Measurements from ENCODE around the gene RIT2.

The RIT2 gene

DNA sequence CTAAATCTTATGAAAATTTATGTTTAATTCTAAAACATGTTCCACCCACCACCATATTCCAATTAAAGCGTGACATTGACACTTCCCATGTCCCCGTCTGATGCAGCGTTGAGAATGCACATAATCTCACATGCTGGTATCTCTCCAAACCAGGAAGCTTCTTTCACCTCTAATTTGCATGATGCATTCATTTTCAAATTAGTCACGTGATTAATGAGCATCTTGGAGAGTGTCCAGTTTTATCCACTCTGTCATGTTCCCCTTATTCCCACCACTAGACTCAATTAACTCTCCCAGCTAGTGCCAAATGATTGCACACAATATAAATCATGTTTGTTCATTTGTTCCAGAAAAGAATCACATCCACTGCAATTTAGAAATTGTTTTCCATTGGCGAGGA lies 105.8 kb downstream of the RIT2 start:
- DNase-seq, result no peak

DNA sequence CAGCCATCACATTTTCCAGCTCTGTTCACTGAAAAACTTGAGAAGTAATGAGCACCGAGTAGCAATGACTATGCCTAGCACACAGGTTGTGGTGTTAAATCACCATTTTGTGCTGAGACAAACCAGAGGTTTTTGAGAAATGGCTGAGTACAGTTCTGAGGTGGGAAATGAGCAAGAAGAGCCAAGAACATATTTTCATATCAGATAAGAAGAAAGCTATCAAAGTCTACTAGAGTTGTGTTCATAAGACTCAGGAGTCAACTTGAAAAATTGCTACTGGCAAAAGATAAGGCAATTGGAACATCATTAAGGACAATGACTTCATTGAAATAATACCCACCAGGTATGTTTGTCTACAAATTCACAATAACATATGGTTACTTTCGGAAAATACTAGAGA lies 108.1 kb downstream of the RIT2 start:
- DNase-seq, result no peak

GRCh38 chr18:43004421-43004820 lies 111.1 kb downstream of the RIT2 start:
- no peak for DNase-seq

GRCh38 chr18:43001821-43002220 lies 113.7 kb downstream of the RIT2 start:
- DNase-seq, result no peak

- DNase-seq, result no peak
Measured at GRCh38 chr18:42996824-42997223, 118.7 kb downstream of the RIT2 start.

DNA sequence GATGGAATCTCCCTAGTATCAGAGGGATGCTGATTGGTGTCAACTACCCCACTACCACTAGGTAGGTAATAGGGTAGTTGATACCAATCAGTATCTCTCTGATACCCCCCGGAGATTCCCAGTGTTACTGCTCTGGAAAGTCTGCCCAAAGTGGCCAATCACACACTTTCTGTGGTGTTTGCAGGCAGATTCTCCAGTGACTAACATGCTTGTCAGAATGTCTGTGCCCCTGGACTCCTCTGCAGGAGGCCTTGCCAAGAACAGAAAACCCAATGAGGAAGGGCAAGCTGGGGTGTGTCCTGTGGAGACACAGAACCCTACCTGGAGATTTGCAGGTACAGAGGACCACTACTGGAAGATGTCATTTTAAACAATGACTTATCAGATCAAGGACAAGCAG lies 135.1 kb downstream of the RIT2 start:
- DNase-seq, result no peak

- DNase-seq, result no peak
Measured at GRCh38 chr18:42977982-42978637, 137.4 kb downstream of the RIT2 start.

DNA sequence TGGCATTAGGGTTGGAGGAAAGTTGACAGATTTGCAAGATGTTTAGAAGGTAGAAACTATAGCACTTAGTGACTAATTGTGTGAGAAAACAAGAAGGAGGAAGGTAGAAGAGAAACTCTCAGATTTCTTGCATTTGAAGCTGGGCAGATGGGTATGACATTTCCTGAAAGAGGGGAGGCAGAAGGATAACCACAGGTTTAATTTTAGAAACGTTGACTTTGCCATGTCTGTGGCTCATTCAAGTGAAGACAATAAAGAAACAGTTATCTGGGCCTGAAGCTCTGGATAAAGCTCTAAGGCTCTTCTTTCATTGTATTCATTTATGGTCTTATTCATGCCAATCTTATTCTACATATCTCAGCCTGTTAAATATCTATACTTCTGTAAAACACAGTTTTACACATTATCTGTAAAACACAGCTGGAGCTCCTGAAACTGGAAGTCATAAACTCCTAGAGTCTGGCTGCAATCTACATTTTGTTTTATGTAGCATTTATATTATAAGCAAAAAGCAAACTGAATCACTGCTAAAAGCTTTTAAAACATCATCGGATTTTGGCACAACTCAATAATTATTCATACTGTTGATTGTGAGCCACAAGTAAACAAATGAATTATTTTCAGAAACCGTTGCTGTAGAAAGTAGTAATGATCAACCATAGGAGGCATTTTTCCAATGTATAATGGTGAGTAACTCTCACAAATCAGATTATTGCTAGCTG lies 138.5 kb downstream of the RIT2 start:
- DNase-seq, result no peak

DNA sequence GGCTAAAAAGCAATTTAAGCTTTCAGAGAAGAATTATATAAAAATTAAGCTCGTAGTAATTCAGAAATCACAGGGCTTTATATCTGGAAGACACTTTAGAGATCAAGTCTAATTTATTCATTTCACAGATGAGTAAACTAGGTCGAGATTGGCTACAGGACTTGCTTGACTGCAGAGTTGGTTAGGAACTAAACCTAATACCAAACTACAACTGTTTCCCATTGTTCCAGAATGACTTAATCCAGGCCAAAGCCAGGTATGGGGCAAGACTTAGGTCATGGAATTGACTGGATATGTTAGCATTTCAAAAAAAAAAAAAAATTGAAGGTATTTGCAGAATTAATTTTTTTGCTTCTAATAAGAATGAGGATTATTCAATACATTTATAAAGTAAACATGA lies 146.1 kb downstream of the RIT2 start:
- DNase-seq, result no peak

DNA sequence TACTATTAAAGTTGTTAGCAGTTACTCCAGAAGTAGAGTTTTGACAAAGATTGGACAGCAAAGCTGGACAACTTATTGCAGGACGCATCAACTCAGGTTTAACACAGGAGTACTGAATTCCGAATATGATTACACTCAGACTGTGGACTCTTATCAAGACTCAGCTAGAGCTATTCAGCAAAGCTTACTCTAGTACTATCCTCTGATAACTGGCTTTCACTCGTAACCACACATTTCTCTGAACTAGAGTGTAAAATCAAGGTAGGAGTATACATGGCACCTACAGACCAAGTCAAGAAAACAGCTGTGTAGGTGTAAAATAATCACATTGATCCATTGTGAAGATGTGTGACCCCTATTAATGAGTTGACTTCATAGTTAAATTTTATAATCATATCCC lies 154.2 kb downstream of the RIT2 start:
- no peak for DNase-seq

DNA sequence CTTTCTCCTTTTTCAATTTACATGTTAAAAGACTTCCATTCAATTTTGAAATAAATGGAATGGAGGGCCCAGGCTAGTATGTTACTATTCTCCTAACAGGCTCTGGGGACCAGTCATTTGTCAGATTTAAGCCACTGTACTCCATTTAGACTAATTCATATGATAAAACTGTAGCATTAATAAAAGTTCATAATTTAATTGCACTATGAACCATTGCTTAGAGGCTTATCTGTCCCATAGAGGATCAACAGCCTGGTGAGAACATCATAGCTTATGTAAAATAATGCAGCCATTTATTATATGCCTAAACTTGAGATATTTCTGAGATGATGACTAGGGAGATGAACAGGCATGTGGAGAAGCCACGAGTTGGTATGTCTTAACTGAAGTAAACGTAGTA lies 156.0 kb downstream of the RIT2 start:
- no peak for DNase-seq

DNA sequence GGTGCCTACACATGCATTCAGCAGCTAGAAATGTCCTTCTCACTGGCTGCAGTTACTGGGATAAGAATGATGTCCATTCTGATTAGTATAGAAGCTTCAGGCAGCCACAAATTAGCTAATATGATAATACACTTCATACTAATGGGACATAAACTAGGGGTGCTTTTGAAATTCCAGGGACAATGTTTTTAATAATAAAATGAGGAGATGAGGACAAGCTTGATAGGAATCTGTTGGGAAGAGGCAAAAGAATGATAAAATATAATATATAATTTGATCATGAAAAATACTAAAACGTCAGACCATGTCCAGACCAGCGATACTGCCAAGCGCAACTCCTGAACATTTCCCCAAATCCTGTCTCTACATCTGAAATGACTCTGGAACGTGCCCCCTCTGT lies 157.1 kb downstream of the RIT2 start:
- no peak for DNase-seq

DNA sequence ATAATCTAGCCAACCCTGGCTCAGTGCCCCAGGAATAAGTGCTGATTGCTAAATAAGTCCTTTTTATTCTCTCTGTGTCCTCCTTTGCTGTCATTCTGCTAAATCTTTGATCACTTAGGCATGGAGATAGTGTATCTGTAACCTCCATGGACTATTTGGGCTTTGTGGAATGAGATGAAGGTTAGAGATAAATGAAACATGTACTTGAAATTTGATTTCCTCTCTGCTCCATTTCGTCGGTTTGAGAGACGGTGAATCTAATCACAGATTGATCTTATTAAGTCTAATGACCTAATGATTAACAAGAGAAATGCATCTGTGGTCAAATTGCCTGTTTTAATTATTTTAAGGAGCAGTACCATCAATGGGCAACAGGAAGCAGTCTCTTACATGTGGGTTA lies 159.2 kb downstream of the RIT2 start:
- no peak for DNase-seq

GRCh38 chr18:42954887-42955286 lies 160.6 kb downstream of the RIT2 start:
- DNase-seq, result no peak

DNA sequence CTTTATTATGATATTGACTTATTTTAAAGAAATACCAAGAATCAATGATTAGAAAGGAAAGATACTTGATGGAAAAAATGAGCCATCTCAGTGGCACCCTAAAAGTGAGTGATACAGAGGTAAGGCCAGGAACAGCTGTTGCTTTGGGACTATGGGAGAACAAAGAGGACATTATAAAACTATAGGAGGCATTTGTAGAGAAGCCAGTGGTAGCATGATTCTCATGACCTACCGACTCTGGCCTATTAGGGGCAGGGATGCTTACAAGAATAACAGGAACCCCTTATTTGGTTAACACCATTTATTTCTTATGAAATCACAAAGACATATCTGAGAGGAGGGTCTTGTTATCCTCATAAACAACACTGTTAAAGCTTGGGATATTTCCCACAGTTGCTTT lies 162.2 kb downstream of the RIT2 start:
- no peak for DNase-seq

- DNase-seq, result no peak
Measured at GRCh38 chr18:42950732-42951131, 164.8 kb downstream of the RIT2 start.

DNA sequence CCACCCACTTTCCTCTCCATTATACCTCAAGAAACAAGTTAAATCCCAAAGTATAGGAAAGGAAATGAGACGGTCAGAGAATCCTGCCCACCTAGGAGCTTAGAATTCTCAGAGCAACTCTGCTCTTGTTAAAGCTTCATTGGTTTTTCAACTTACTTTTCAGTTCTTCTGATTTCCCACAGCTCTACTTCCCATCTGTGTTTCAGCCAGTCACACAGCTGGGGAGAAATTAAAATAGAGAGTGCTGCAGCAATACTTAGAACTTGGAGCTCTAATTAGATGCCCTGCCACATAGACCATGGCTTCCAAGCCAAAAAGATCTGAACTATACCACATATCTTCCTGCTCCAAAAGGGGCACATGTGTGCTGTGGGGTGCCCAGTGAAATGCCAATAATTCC lies 166.7 kb downstream of the RIT2 start:
- no peak for DNase-seq

DNA sequence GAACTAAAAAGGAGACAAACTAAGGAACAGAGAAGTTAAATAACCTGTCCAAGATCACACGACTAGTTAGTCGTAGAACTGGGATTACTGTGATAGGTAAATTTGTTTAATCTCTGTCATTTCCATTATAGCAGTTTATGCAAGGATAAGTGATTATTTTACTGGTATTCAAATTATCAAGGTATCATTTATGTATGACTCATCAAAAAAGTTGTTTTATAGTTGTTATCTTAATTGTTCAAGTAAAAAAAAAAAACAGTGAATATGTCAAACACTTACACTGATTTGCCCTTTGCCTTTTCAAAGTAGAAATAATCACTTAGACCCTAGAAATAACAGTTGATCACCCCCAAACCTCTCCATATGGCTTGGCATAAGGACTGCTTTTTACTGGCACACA lies 173.6 kb downstream of the RIT2 start:
- no peak for DNase-seq

DNA sequence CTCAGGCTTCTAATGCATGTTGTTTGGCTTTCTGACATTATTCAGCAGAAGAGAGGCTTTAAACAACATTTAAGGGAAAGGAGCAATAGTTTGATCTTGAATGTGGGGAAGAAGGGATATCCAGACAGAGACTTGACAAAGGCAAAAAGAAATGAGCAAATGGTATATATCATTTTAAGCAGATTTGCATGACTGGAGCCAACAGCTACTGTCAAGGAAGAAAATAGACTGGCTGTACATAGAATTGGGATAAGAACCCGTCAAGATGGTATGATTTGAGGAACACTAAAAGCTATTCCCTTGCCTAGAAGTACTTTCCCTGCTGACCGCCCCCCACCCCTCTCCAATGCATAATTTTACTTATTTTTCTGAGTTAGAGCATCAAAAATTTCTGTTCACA lies 174.5 kb downstream of the RIT2 start:
- DNase-seq, result no peak

DNA sequence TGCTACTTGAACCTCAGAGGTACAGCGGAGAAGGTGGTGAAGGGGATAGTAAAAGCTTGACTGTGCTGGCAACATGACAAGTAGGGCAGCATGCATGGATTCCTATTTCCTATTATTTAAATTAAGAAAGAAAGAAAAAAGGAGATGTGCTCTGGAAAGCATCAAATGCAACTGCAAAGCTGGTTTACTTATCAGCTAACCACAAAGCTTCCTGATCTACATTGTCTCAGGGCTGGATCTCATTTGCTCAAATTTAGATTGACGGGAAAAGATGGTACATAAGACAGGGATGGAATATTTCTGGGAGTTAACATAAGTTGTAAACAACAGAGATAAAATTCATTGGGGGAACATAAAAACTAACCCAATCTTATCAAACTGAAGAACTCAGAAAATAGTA lies 178.0 kb downstream of the RIT2 start:
- no peak for DNase-seq

DNA sequence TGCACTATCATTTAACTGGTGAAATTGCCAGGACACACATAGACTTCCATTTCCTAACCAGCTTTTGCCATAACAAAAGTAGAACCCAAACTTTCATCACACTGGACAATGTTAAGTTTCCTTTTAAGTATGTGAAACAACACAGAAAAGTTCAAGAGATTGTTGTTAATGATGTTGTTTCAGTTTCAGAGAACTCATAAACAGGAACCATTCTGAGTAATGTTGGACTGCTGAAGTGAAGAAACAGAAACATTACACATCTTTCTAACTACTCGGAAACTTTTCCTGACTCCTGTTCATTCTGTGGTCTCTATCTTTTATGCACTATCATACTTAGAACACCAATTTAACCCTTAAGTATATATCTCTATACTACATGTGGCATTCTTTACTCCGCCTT lies 179.2 kb downstream of the RIT2 start:
- DNase-seq, result no peak

DNA sequence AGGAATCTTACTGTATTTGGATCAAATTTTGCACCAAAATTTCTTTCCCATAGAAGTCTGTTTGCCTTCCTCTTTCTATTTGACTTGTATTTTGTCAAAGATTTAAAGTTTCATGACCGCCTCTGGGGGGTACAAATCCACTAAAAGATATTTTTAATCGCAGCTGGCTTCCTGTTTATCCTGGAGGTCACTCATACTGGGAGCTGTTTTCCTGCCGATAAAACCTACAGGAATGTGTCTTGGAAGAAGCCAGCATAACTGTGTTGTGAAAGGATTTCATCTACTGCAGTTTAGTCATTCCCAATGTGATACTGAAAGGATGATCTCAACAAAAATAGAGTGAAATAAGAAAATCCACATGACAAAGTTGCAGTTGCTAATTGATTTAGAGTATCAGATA lies 184.0 kb downstream of the RIT2 start:
- no peak for DNase-seq

DNA sequence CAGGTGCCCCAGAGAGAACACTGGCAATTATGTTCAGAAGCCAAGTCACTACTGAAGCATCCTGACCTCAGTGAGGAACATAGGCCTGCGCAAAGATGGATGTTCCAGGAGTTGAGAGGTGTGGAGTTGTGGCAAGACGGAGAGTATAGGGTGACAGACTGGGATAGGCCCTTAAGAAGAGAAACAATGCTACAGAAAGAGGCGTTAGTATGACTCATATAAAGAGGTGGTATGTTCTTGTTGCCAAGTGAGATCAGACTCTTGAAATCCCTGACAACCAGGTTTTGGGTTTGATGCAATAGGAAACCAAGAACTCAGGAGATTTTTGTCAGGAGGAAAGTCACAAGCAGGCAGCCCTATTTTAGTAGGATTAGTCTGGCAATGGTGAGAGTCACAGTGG lies 185.6 kb downstream of the RIT2 start:
- DNase-seq, result no peak

DNA sequence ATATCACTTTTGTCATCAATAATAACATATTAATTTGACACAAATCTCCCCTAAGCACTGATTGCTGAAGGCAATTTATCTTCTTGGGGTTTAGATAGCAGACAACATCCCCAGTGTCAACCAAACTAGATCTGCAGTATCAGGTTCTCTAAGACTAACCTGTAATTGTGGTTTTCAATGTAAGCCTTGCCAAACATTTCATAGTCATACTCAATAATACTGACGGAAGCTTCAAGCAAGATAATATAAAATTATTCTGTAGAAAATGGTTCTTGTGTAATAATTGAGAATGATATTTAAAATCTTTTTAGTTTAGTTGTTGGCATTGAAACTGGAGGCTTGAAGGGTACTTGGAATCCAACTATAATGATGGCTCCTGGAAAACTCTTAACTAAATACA lies 186.3 kb downstream of the RIT2 start:
- no peak for DNase-seq

DNA sequence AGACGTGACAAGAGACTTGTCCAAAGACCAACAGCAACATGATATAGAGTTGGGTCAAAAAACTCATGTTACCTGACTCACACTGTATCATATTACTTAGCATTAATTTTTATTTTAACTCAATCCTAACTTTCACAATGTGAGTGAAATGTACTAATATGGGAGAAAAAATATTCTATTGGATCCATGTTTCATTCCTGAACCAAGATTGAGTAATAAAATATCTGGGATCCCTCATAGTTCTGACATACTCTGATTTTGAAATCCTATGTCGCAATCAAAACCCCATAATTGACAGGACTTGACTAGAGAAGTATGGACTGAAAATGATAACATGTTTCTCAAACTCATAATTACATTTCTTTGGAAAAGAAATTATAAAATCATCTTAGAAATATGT lies 190.4 kb downstream of the RIT2 start:
- no peak for DNase-seq
